HepG2 (cell line): Measurements from ENCODE around the gene DUSP12. TPM values are rescaled to one million over a fixed set of nuclear protein-coding genes. Genes with fewer than 3 reads are reported as not detected.

Source experiments
- ATAC-seq: fragments of 200-7000 bp; cut with Tn5 transposase; 3 replicates; pipeline ENCODE4 v1.9.1; 2020; ENCODE audit warnings: mild to moderate bottlenecking, moderate library complexity
- BruUV-seq: library from RNA; stranded (reverse); fragments of 400-500 nt; replicated peaks from 2 replicates; lab custom pipeline; 2021; lab: Mats Ljungman, UMichigan
- CTCF ChIA-PET: fragments of 300-600 bp; formaldehyde crosslinking; extraction: SDS; loops from one replicate; lab custom pipeline; 2021; ENCODE audit warnings: low total read pairs, inconsistent platforms, low intra/inter-chr PET ratio; lab: Yijun Ruan, JAX
- POLR2A ChIA-PET: fragments of 350-600 bp; sonication (Branson Sonifier 250); formaldehyde crosslinking; loops from one replicate; lab custom pipeline; 2020; ENCODE audit warnings: antibody characterized with exemption, inconsistent platforms; lab: Yijun Ruan, JAX
- DNase-seq: peaks from one replicate; pipeline ENCODE4 v3.0.0-alpha.2; 2015; ENCODE audit warnings: low spot score
- FAIRE-seq: peaks from 3 replicates; lab custom pipeline; 2011; peaks lifted over from hg19 to GRCh38; lab: Jason Lieb, UNC
- H2AFZ ChIP-seq: one replicate; pipeline ENCODE4 v1.6.1; 2011; ENCODE audit warnings: low read length, inconsistent platforms
- H3K27ac ChIP-seq: fragments of 300-600 bp; 3 replicates; pipeline ENCODE4 v1.8.0; 2011; ENCODE audit warnings: mixed run types, mild to moderate bottlenecking, mixed read lengths, low read length, inconsistent platforms; ENCODE audit not compliant: insufficient read depth; ENCODE audit errors: extremely low read length
- H3K27me3 ChIP-seq, 2 experiments: fragments of 200-600 bp in 1 of 2; 2 replicates in 1 of 2; 3 replicates in 1 of 2; pipeline versions ENCODE4 v1.6.0 to v1.8.0; 2011; ENCODE audit warnings: low read length in 2 of 2, mild to moderate bottlenecking in 2 of 2, moderate library complexity in 2 of 2, inconsistent platforms in 1 of 2; ENCODE audit not compliant: insufficient read depth in 2 of 2, control insufficient read depth in 1 of 2
- H3K36me3 ChIP-seq, 2 experiments: fragments of 200-600 bp in 1 of 2; replicated peaks in 1 of 2; 2 replicates in 1 of 2; 3 replicates in 1 of 2; pipeline versions ENCODE4 v1.5.1 to v1.8.0; 2011; ENCODE audit warnings: low read length in 2 of 2, inconsistent platforms in 1 of 2; ENCODE audit not compliant: insufficient read depth in 2 of 2, control insufficient read depth in 1 of 2
- H3K4me1 ChIP-seq: 2 replicates; pipeline ENCODE4 v1.5.1; 2012; ENCODE audit warnings: low read length, inconsistent platforms; ENCODE audit not compliant: insufficient read depth
- H3K4me2 ChIP-seq: 2 replicates; pipeline ENCODE4 v1.6.0; 2011; ENCODE audit warnings: low read depth, low read length, inconsistent platforms
- H3K4me3 ChIP-seq, 3 experiments: fragments of 200-600 bp in 1 of 3; sonication (generic), shearing (Covaris generic) in 1 of 3; replicated peaks in 1 of 3; 2 replicates each; pipeline ENCODE4 v1.5.1; 2011 to 2016; ENCODE audit warnings: low read length in 3 of 3, inconsistent platforms in 2 of 3, low read depth in 2 of 3, mild to moderate bottlenecking in 2 of 3, control low read depth in 1 of 3, mixed read lengths in 1 of 3; ENCODE audit not compliant: insufficient read depth in 1 of 3
- H3K79me2 ChIP-seq: one replicate; pipeline ENCODE4 v1.6.1; 2011; ENCODE audit warnings: low read length, inconsistent platforms; ENCODE audit not compliant: insufficient read depth
- H3K9ac ChIP-seq: 2 replicates; pipeline ENCODE4 v1.6.0; 2011; ENCODE audit warnings: mild to moderate bottlenecking, low read depth, low read length, inconsistent platforms; ENCODE audit not compliant: insufficient read depth
- H3K9me3 ChIP-seq: 2 replicates; pipeline ENCODE4 v1.5.1; 2012; ENCODE audit warnings: mild to moderate bottlenecking, low read length
- H4K20me1 ChIP-seq: 2 replicates; pipeline ENCODE4 v1.6.0; 2011; ENCODE audit warnings: inconsistent platforms, mild to moderate bottlenecking, low read length, moderate library complexity; ENCODE audit not compliant: insufficient read depth
- ARID5B ChIP-seq: IDR thresholded peaks from 2 replicates; pipeline ENCODE4 v1.4.0; 2020; ENCODE audit warnings: mild to moderate bottlenecking, missing genetic modification reagents
- PATZ1 ChIP-seq: sonication (generic); formaldehyde crosslinking; IDR thresholded peaks from 2 replicates; pipeline ENCODE4 v1.4.0; 2020; ENCODE audit warnings: missing genetic modification reagents
- STAT6 ChIP-seq: sonication (generic); formaldehyde crosslinking; IDR thresholded peaks from 2 replicates; pipeline ENCODE4 v1.4.0; 2020; ENCODE audit warnings: missing genetic modification reagents, mild to moderate bottlenecking, borderline replicate concordance
- ZNF567 ChIP-seq: sonication (generic); formaldehyde crosslinking; IDR thresholded peaks from 2 replicates; pipeline ENCODE4 v1.8.1; 2023; ENCODE audit warnings: mild to moderate bottlenecking, missing genetic modification reagents, borderline replicate concordance
- ZNF792 ChIP-seq: IDR thresholded peaks from 2 replicates; pipeline ENCODE4 v1.6.1; 2016
- WGBS: methylation state at CpG from one replicate; pipeline ENCODE4 v1.1.6; 2017; ENCODE audit warnings: low lambda C conversion rate; 5-methylcytosine and 5-hydroxymethylcytosine counted together
- in situ Hi-C: cut with HindIII; loops from 2 replicates; pipeline ENCODE4 v1.10.0; 2017; ENCODE audit warnings: low pct_unique_long_range_greater_than_20kb; ENCODE audit not compliant: extremely low pct_ligation_motif_present
- intact Hi-C: fragments of 100-400 bp; cut with micrococcal nuclease; formaldehyde crosslinking; loops from one replicate; pipeline ENCODE4 v1.10.0; 2022; ENCODE audit not compliant: unreplicated experiment
- polyA plus RNA-seq, 8 experiments: library from polyadenylated mRNA; depleted of rRNA in 3 of 8; stranded (reverse) in 7 of 8; unstranded in 1 of 8; fragments of >200 nt; fragmentation: Illumina TruSeq in 4 of 8; extraction: Trizol in 4 of 8; gene quantifications; 2 replicates each; pipeline versions ENCODE4 v1.2.1 to v1.2.3, GENCODE V29; 2011 to 2016; ENCODE audit warnings: low read depth in 4 of 8, missing spikeins in 1 of 8, mixed read lengths in 1 of 8; ENCODE audit not compliant: insufficient read depth in 1 of 8
- total RNA-seq, 5 experiments: library from RNA; depleted of rRNA; stranded (reverse); fragments of >200 nt; fragmentation: Illumina TruSeq; extraction: Trizol; gene quantifications; 2 replicates each; pipeline ENCODE4 v1.2.3, GENCODE V29; 2016; ENCODE audit warnings: low read depth in 1 of 5

The DUSP12 gene
- total and polyA plus RNA-seq, 2 of the 13 experiments (the other 11 are each of a cell fraction or from before 2014, with no cell fraction given), result 36.7 to 37.1 TPM

- Histone ChIP-seq H3K9ac (no peak overlapping the region), H3K27me3 (peaks cover 3 to 34% of the 10 kb centered on the region in 2 experiments; a peak in 4 of 5 replicates), H3K4me3 (no peak overlapping the region), H4K20me1 (no peaks in the 10 kb centered on the region), H3K4me2 (no peak overlapping the region), H3K36me3 (no peaks in the 10 kb centered on the region), H3K9me3 (no peaks in the 10 kb centered on the region), H2AFZ (no peak overlapping the region), H3K27ac (no peak overlapping the region), H3K79me2 (no peaks in the 10 kb centered on the region), H3K4me1 (peaks cover 19% of the 10 kb centered on the region)
- FAIRE-seq, result no peak
- no peak for DNase-seq
- POLR2A ChIA-PET, result no interaction called here
- BruUV-seq, result no TSS peak
- in situ Hi-C loops (no loop called here), intact Hi-C loops (no loop called here)
- TF ChIP-seq ARID5B (CRISPR knock-in tag), result no peak
- no peak for TF ChIP-seq ZNF567 (CRISPR knock-in tag)
- TF ChIP-seq PATZ1 (CRISPR knock-in tag), result no peak
- no peak for TF ChIP-seq ZNF792
- TF ChIP-seq STAT6 (CRISPR knock-in tag), result no peak
- WGBS, result 75% methylated on average over 3 of the region's 8 CpGs
- no peak for ATAC-seq
- CTCF ChIA-PET, result no interaction called here
Measured at GRCh38 chr1:161723459-161724141, 26.0 kb upstream of the DUSP12 start.
